GM21737 (cell line): ENCODE data around the gene PPP1R3G.

Experiments
- ATAC-seq: cut with Tn5 transposase; IDR thresholded peaks from one replicate; pipeline ENCODE4 v1.9.1; 2021; ENCODE audit warnings: mild to moderate bottlenecking, moderate library complexity; ENCODE audit not compliant: unreplicated experiment

The PPP1R3G gene

GRCh38 chr6:5071216-5071615 is 13.9 kb upstream of the PPP1R3G start:
- ATAC-seq = no peak

GRCh38 chr6:5072440-5072839 is 12.7 kb upstream of the PPP1R3G start:
- ATAC-seq = no peak

GRCh38 chr6:5073992-5074391 is 11.1 kb upstream of the PPP1R3G start:
- ATAC-seq = no peak

GRCh38 chr6:5076931-5077330 is 8.2 kb upstream of the PPP1R3G start:
- no peak for ATAC-seq

- peak; percentile 62 for ATAC-seq
Measured at GRCh38 chr6:5078121-5078669, 6.9 kb upstream of the PPP1R3G start.

GRCh38 chr6:5079692-5080091 is 5.4 kb upstream of the PPP1R3G start:
- ATAC-seq = no peak

- ATAC-seq = no peak
Measured at GRCh38 chr6:5080574-5080973, 4.6 kb upstream of the PPP1R3G start.

GRCh38 chr6:5081182-5081581 is 4.0 kb upstream of the PPP1R3G start:
- no peak for ATAC-seq

- ATAC-seq = no peak
Measured at GRCh38 chr6:5081955-5082354, 3.2 kb upstream of the PPP1R3G start.

- no peak for ATAC-seq
Measured at GRCh38 chr6:5082487-5083306, 2.4 kb upstream of the PPP1R3G start.

GRCh38 chr6:5083307-5083583 is 1.9 kb upstream of the PPP1R3G start:
- ATAC-seq = no peak

- no peak for ATAC-seq
Measured at GRCh38 chr6:5083813-5084359, 1.3 kb upstream of the PPP1R3G start.

- ATAC-seq = peak; percentile 40
Measured at GRCh38 chr6:5084360-5084780, 771 bp upstream of the PPP1R3G start.

GRCh38 chr6:5085648-5086293 is 630 bp downstream of the PPP1R3G start:
- peak; percentile 13 for ATAC-seq

- ATAC-seq = no peak
Measured at GRCh38 chr6:5086294-5086890, 1.3 kb downstream of the PPP1R3G start.

GRCh38 chr6:5087389-5087788 is 2.2 kb downstream of the PPP1R3G start:
- ATAC-seq = no peak

GRCh38 chr6:5088780-5089179 is 3.6 kb downstream of the PPP1R3G start:
- no peak for ATAC-seq

GRCh38 chr6:5089481-5090438 is 4.6 kb downstream of the PPP1R3G start:
- no peak for ATAC-seq

- no peak for ATAC-seq
Measured at GRCh38 chr6:5090603-5091002, 5.5 kb downstream of the PPP1R3G start.

- ATAC-seq = no peak
Measured at GRCh38 chr6:5091210-5092069, 6.3 kb downstream of the PPP1R3G start.
